SU-DHL-6 (cell line): ENCODE data around the gene IQSEC3.

ENCODE experiments used
- CTCF ChIP-seq: fragments of 200-600 bp; sonication (generic); IDR thresholded peaks from one replicate; pipeline ENCODE4 v1.5.1; 2017; ENCODE audit warnings: antibody characterized with exemption, mild to moderate bottlenecking, low read length, moderate library complexity; ENCODE audit not compliant: insufficient read depth, poor library complexity, severe bottlenecking
- EZH2phosphoT487 ChIP-seq: fragments of 200-600 bp; sonication (generic), shearing (Covaris generic); conservative IDR thresholded peaks from 2 replicates; pipeline ENCODE4 v1.6.1; 2018; ENCODE audit warnings: mild to moderate bottlenecking, antibody characterized with exemption, low read length, moderate library complexity, mixed read lengths

DNA sequence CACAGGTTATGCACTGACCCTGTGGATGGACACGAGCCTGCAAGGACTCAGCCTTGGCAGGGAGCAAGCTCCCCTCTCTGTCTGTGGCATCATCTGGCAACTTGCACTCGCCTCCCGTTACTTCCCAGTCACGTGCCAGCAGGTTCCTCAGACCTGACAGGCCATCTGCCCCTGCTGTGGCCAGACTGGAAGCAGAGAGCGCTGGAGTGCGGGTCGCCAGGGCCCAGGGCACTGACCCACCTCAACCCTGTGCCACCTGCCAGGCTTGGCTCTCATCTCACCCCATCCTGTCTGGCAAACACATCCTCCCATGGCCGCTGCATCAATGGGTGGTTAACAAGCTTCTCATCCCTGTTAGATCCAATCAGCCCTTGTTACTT is 119.0 kb downstream of the IQSEC3 start:
- TF ChIP-seq CTCF, result no peak
- TF ChIP-seq EZH2phosphoT487, result no peak
